B cell (primary cell): ENCODE measurements around the gene CES1. TPM values are rescaled to one million over a fixed set of nuclear protein-coding genes. Genes with fewer than 3 reads are reported as not detected.

Experiments
- ATAC-seq: fragments of 200-7000 bp; cut with Tn5 transposase; one replicate; pipeline ENCODE4 v1.10.0; 2021; ENCODE audit warnings: low read depth, mild to moderate bottlenecking, moderate number of reproducible peaks, moderate library complexity
- CTCF ChIA-PET: fragments of 350-600 bp; sonication (Branson Sonifier 250); formaldehyde crosslinking; loops from one replicate; lab custom pipeline; 2021; ENCODE audit warnings: antibody characterized with exemption, inconsistent platforms; lab: Charles Lee
- POLR2A ChIA-PET: fragments of 350-600 bp; sonication (Branson Sonifier 250); formaldehyde crosslinking; loops from one replicate; lab custom pipeline; 2021; ENCODE audit warnings: antibody characterized with exemption; lab: Charles Lee
- DNase-seq: peaks from one replicate; pipeline ENCODE4 v3.0.0; 2013
- H2AFZ ChIP-seq: 2 replicates; pipeline ENCODE4 v1.6.1; 2012; ENCODE audit warnings: mild to moderate bottlenecking, low read depth, low read length; ENCODE audit not compliant: insufficient read depth, poor library complexity, severe bottlenecking
- H3K27ac ChIP-seq, 2 donors: 1 replicate in 1 of 2; 2 replicates in 1 of 2; pipeline ENCODE4 v1.5.1; 2012 to 2013; ENCODE audit warnings: low read length in 2 of 2, mild to moderate bottlenecking in 2 of 2, moderate library complexity in 1 of 2
- H3K27me3 ChIP-seq, 4 experiments: fragments of 200-600 bp in 1 of 4; sonication (generic) in 1 of 4; replicated peaks in 1 of 4; 1 replicate in 2 of 4; 2 replicates in 2 of 4; pipeline versions ENCODE4 v1.6.1 to v1.7.0; 2013 to 2016; ENCODE audit warnings: low read length in 3 of 4, mild to moderate bottlenecking in 2 of 4, mixed read lengths in 1 of 4, moderate library complexity in 1 of 4; ENCODE audit not compliant: insufficient read depth in 4 of 4, control insufficient read depth in 3 of 4; ENCODE audit errors: control extremely low read depth in 1 of 4
- H3K36me3 ChIP-seq, 2 experiments: replicated peaks in 1 of 2; 1 replicate in 1 of 2; 2 replicates in 1 of 2; pipeline versions ENCODE4 v1.6.1 to v1.7.1; 2013; ENCODE audit warnings: low read length in 1 of 2; ENCODE audit not compliant: insufficient read depth in 2 of 2, control insufficient read depth in 1 of 2; ENCODE audit errors: control extremely low read depth in 1 of 2, extremely low read depth in 1 of 2
- H3K4me1 ChIP-seq, 2 donors: fragments of 200-600 bp in 1 of 2; sonication (generic) in 1 of 2; 1 replicate in 1 of 2; 2 replicates in 1 of 2; pipeline versions ENCODE4 v1.5.1 to v1.6.1; 2013 to 2017; ENCODE audit warnings: low read length in 2 of 2; ENCODE audit not compliant: control insufficient read depth in 2 of 2, insufficient read depth in 2 of 2
- H3K4me2 ChIP-seq: replicated peaks from 2 replicates; pipeline ENCODE3; 2012; ENCODE audit warnings: mild to moderate bottlenecking, low read depth, low read length; ENCODE audit not compliant: poor library complexity, severe bottlenecking
- H3K4me3 ChIP-seq, 5 experiments: fragments of 200-600 bp in 1 of 5; sonication (generic) in 1 of 5; 1 replicate in 3 of 5; 2 replicates in 2 of 5; pipeline versions ENCODE4 v1.5.1 to v1.7.0; 2011 to 2016; ENCODE audit warnings: low read length in 4 of 5, mild to moderate bottlenecking in 4 of 5, low read depth in 2 of 5, control low read depth in 1 of 5, moderate library complexity in 1 of 5; ENCODE audit not compliant: insufficient read depth in 1 of 5; ENCODE audit errors: control extremely low read depth in 1 of 5, extremely low read depth in 1 of 5
- H3K79me2 ChIP-seq: fragments of 200-600 bp; sonication (generic); one replicate; pipeline ENCODE4 v1.6.0; 2016; ENCODE audit warnings: low read length; ENCODE audit not compliant: control insufficient read depth, insufficient read depth
- H3K9ac ChIP-seq: fragments of 200-600 bp; sonication (generic); 2 replicates; pipeline ENCODE4 v1.6.1; 2017; ENCODE audit warnings: mild to moderate bottlenecking, low read length, moderate library complexity
- H3K9me3 ChIP-seq, 3 donors: one replicate each; pipeline versions ENCODE4 v1.6.1 to v1.7.1; 2013; ENCODE audit warnings: low read length in 2 of 3; ENCODE audit not compliant: control insufficient read depth in 2 of 3, insufficient read depth in 1 of 3; ENCODE audit errors: control extremely low read depth in 1 of 3
- H4K20me1 ChIP-seq: 2 replicates; pipeline ENCODE4 v1.6.0; 2012; ENCODE audit warnings: mild to moderate bottlenecking, low read length; ENCODE audit not compliant: insufficient read depth, control insufficient read depth, poor library complexity, severe bottlenecking
- H3K27ac Mint-ChIP-seq: one replicate; pipeline ENCODE4 v1.8.0; 2021; ENCODE audit warnings: mixed read lengths
- H3K27me3 Mint-ChIP-seq: one replicate; pipeline ENCODE4 v1.8.0; 2021; ENCODE audit warnings: mixed read lengths
- H3K4me1 Mint-ChIP-seq: one replicate; pipeline ENCODE4 v1.8.0; 2021; ENCODE audit warnings: mixed read lengths
- H3K4me3 Mint-ChIP-seq: one replicate; pipeline ENCODE4 v1.8.0; 2021; ENCODE audit warnings: mixed read lengths
- H3K9me3 Mint-ChIP-seq: one replicate; pipeline ENCODE4 v1.8.0; 2022; ENCODE audit warnings: mixed read lengths; ENCODE audit not compliant: insufficient read depth
- CTCF ChIP-seq: fragments of 200-600 bp; IDR thresholded peaks from one replicate; pipeline ENCODE4 v1.8.0; 2022; ENCODE audit warnings: antibody characterized with exemption, mild to moderate bottlenecking
- EZH2 ChIP-seq: IDR thresholded peaks from 2 replicates; pipeline ENCODE4 v1.6.1; 2012; ENCODE audit warnings: borderline replicate concordance, low read depth, mild to moderate bottlenecking, moderate library complexity, low read length; ENCODE audit not compliant: insufficient read depth, poor library complexity, severe bottlenecking
- WGBS: methylation state at CpG from one replicate; pipeline ENCODE4 v1.1.5; 2013; ENCODE audit warnings: missing lambda C conversion rate; ENCODE audit not compliant: insufficient coverage; 5-methylcytosine and 5-hydroxymethylcytosine counted together
- intact Hi-C: fragments of 100-400 bp; cut with micrococcal nuclease; formaldehyde crosslinking; loops from one replicate; pipeline ENCODE4 v1.10.0; 2022
- polyA plus RNA-seq: library from polyadenylated mRNA; depleted of rRNA; stranded (reverse); fragments of >200 nt; gene quantifications from 2 replicates; pipeline ENCODE4 v1.2.3, GENCODE V29; 2012
- total RNA-seq, 2 donors: library from RNA; stranded (reverse); fragments of 120-200 nt in 1 of 2; gene quantifications; 1 replicate in 1 of 2; 2 replicates in 1 of 2; pipeline versions ENCODE4 v1.2.3 to v1.2.4, GENCODE V29; 2013 to 2022

Gene CES1
- total and polyA plus RNA-seq, 2 donors (not counting 1 experiment from before 2014, with no cell fraction given): 0.37 to 1.2 TPM

- H3K4me3 ChIP-seq: no peak overlapping the region
- H3K4me2 ChIP-seq: no peak overlapping the region
- WGBS: 90% methylated on average over 7 of the region's 7 CpGs
- no peaks in the 10 kb centered on the region for H3K79me2 ChIP-seq
- no peaks in the 10 kb centered on the region for H4K20me1 ChIP-seq
- no peak overlapping the region for H3K27ac Mint-ChIP-seq
- H2AFZ ChIP-seq: no peak overlapping the region
- no peak for TF ChIP-seq CTCF
- TF ChIP-seq EZH2: no peak
- H3K27ac ChIP-seq: no peak overlapping the region
- H3K9ac ChIP-seq: no peak overlapping the region
- no peak overlapping the region for H3K4me3 Mint-ChIP-seq
- CTCF ChIA-PET: no interaction called here
- POLR2A ChIA-PET: no interaction called here
- no peaks in the 10 kb centered on the region for H3K9me3 ChIP-seq
- no peaks in the 10 kb centered on the region for H3K4me1 Mint-ChIP-seq
- no peak for ATAC-seq
- DNase-seq: no peak
- H3K27me3 ChIP-seq: peaks cover 0 to 3% (median 0%) of the 10 kb centered on the region in 4 experiments
- H3K4me1 ChIP-seq: no peaks in the 10 kb centered on the region
- intact Hi-C loops: no loop called here
- no peaks in the 10 kb centered on the region for H3K36me3 ChIP-seq
- no peaks in the 10 kb centered on the region for H3K9me3 Mint-ChIP-seq
- H3K27me3 Mint-ChIP-seq: peaks cover 15% of the 10 kb centered on the region
Observed at GRCh38 chr16:55872130-55872529, 39.2 kb upstream of the CES1 start.

DNA sequence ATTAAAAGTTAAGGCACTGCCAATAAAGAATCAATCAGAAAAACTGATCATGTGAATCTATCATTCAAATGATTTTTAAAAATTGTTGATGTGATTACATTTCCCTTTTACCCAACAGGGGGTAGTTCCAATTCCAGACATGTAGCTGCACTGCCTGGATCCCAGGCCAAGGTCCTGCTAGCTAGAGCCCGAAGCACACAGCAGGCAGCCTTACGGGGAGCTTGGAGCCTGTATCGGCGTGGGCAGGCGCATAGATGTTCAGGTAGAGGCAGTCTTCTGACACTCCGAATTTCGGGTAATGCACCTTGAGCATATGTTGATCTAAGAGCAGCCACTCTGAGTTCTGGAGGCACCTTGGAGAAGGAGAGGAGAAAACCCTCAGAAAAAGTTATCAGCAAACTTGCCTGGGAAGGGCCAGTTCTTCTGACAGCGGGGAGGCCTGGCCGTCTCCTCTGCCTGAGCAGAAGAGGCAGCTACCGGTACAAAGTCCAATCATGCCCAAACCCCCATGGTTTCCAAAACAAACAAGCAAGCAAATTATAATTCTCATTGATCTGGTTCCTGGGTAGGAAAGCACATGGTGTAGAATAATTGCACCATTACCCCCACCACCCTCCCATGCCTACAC is 38.6 kb upstream of the CES1 start:
- Histone ChIP-seq H3K9me3 (no peaks in the 10 kb centered on the region), H3K4me3 (no peak overlapping the region), H4K20me1 (no peaks in the 10 kb centered on the region), H3K27ac (no peak overlapping the region), H3K4me1 (no peaks in the 10 kb centered on the region), H2AFZ (no peak overlapping the region), H3K27me3 (peaks cover 0 to 3% (median 0%) of the 10 kb centered on the region in 4 experiments), H3K4me2 (no peak overlapping the region), H3K79me2 (no peaks in the 10 kb centered on the region), H3K9ac (no peak overlapping the region), H3K36me3 (no peaks in the 10 kb centered on the region)
- peaks cover 15% of the 10 kb centered on the region for H3K27me3 Mint-ChIP-seq
- 96% methylated on average over 9 of the region's 10 CpGs for WGBS
- ATAC-seq: no peak
- TF ChIP-seq CTCF (no peak), EZH2 (no peak)
- CTCF ChIA-PET: no interaction called here
- intact Hi-C loops: no loop called here
- POLR2A ChIA-PET: no interaction called here
- H3K4me3 Mint-ChIP-seq: no peak overlapping the region
- H3K27ac Mint-ChIP-seq: no peak overlapping the region
- H3K9me3 Mint-ChIP-seq: no peaks in the 10 kb centered on the region
- DNase-seq: no peak
- H3K4me1 Mint-ChIP-seq: no peaks in the 10 kb centered on the region
